GM12873 (cell line): ENCODE measurements around the gene LZTFL1.

Experiments
- CTCF ChIP-seq: IDR thresholded peaks from 2 replicates; pipeline ENCODE4 v1.5.1; 2012; ENCODE audit warnings: low read depth, mild to moderate bottlenecking, moderate library complexity, low read length, control low read depth; ENCODE audit not compliant: insufficient read depth; ENCODE audit errors: missing control alignments

Gene LZTFL1

DNA sequence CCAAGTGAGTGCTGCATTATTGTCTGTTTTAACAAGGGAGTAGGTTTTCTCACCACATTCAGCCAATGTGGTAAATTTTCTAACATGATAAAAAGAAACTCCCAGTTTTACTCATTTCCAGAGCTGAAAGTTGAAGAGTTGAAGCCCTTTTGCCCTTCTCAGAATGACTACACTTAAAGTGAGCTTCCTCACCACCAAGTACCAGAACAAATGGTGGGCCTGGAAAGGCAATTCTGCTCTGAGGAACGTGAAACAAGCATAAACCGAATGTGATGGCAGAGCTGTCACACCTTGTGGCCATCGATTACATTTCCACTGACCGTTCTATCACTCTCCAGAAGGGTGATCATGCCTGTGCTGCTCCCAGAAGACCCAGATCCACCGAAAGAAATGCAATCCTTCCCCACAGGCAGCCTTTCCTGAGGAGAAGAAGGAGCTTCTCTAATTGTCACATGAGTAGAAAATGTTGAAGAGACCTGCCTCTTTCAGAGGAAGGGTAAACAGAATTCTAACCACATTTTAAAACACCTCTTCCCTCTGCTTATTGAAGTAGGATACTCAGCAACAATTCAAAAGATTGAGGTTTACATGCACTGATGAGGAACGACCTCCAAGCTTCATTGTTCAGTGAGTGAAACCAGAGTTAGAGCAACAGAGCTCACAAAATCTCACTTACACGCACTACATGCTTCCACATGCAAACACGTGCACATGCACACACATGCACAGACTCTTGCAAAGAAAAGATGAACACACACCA lies 23.0 kb upstream of the LZTFL1 start:
- TF ChIP-seq CTCF = no peak

DNA sequence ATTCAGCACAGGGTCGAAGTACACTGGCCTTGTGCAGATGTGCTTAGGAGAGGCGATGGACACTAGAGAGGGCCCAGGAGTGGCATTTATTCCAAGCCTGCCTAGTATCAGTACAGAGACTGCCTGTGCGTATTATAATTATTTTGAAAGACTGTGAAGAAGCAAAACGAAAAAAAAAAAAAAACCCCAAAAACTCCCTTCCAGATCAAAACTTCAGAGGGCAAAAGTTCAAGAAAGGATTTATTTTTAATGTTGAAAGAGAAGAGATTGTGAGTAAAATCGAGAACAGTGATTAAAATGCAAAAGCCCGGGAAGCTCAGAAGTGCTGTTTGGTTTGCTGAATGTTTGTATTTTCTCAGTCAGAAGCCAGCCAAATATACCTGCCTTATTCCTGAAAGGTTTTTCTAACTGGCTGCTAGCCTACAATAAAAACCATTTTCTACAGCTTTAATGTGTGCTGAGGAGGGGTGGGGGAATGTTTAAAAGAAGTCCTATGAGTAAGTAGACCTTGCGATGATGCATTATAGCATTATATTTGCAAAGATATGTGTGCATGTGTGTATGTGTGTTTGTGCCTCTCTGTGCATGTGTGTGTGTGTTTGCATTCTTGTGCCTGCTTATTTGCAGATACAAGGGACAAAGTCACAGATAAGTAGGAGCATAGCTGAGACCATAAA lies 19.3 kb upstream of the LZTFL1 start:
- no peak for TF ChIP-seq CTCF

DNA sequence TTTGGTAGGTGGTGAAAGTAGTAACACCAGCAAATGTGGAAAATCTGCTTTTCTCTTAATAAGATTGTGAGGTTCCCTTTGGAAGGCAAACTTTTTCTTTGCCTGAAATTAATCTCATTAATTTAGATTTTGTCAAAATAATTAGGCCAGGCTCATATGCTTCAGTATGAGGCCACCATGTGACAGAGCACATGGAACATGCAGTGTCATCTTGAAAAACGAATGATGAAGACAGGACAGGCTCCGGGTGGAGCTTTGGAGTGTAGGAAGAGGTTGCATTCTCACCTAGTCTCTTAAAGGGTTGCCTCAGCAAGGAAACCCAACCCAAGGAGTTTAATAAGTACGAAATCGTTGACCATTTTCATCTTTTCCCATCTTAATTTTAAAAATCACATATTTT lies 18.6 kb upstream of the LZTFL1 start:
- TF ChIP-seq CTCF = no peak

GRCh38 chr3:45858809-45859543 lies 17.1 kb upstream of the LZTFL1 start:
- TF ChIP-seq CTCF = no peak

- no peak for TF ChIP-seq CTCF
Observed at GRCh38 chr3:45852828-45853227, 10.9 kb upstream of the LZTFL1 start.

GRCh38 chr3:45848392-45848791 lies 6.5 kb upstream of the LZTFL1 start:
- no peak for TF ChIP-seq CTCF

- TF ChIP-seq CTCF = no peak
Observed at GRCh38 chr3:45844616-45845015, 2.7 kb upstream of the LZTFL1 start.
